Amygdala (tissue), 56 donors: ENCODE data around the gene LIMS1.
"Not testable (repeated sequence)": the region's sequence is repeated elsewhere in the genome, so short reads cannot be mapped to it uniquely, and the experiment has no call there.

Source experiments
- DNase-seq, 56 donors: peaks; one replicate each; lab custom pipeline; 2025; lab: John Stamatoyannopoulos, UW

Gene LIMS1

GRCh38 chr2:108533832-108534583 lies at the start of gene LIMS1:
Gene LIMS1, plus strand, starts transcription at chr2:108534470. Its CDS starts 93 bp downstream, at chr2:108534563.
- DNase-seq: peak in 55 of 56 donors; percentile 38 to 93 (median 82)

GRCh38 chr2:108485253-108485652 lies 49.0 kb upstream of the LIMS1 start:
- no peak for DNase-seq

- DNase-seq: no peak
Observed at GRCh38 chr2:108490506-108491122, 43.7 kb upstream of the LIMS1 start.

GRCh38 chr2:108491848-108492247 lies 42.4 kb upstream of the LIMS1 start:
- no peak for DNase-seq

- no peak for DNase-seq
Observed at GRCh38 chr2:108492364-108492763, 41.9 kb upstream of the LIMS1 start.

- not testable (repeated sequence) for DNase-seq
Observed at GRCh38 chr2:108496167-108496566, 38.1 kb upstream of the LIMS1 start.

- not testable (repeated sequence) for DNase-seq
Observed at GRCh38 chr2:108507620-108508019, 26.6 kb upstream of the LIMS1 start.

GRCh38 chr2:108512431-108512830 lies 21.8 kb upstream of the LIMS1 start:
- DNase-seq: not testable (repeated sequence)

GRCh38 chr2:108514478-108514877 lies 19.8 kb upstream of the LIMS1 start:
- not testable (repeated sequence) for DNase-seq

GRCh38 chr2:108524688-108525087 lies 9.6 kb upstream of the LIMS1 start:
- DNase-seq: not testable (repeated sequence)

GRCh38 chr2:108525258-108525657 lies 9.0 kb upstream of the LIMS1 start:
- not testable (repeated sequence) for DNase-seq

GRCh38 chr2:108531674-108532055 lies 2.6 kb upstream of the LIMS1 start:
- no peak for DNase-seq

GRCh38 chr2:108534584-108535356 lies 500 bp downstream of the LIMS1 start:
- peak in 23 of 56 donors; percentile 6 to 62 (median 37) for DNase-seq

- peak in 1 of 56 donors; percentile 31 for DNase-seq
Observed at GRCh38 chr2:108535357-108535631, 1.0 kb downstream of the LIMS1 start.

GRCh38 chr2:108536133-108536780 lies 2.0 kb downstream of the LIMS1 start:
- DNase-seq: no peak

GRCh38 chr2:108536911-108537310 lies 2.6 kb downstream of the LIMS1 start:
- DNase-seq: no peak

- DNase-seq: no peak
Observed at GRCh38 chr2:108538000-108538625, 3.8 kb downstream of the LIMS1 start.

GRCh38 chr2:108541451-108541850 lies 7.2 kb downstream of the LIMS1 start:
- no peak for DNase-seq

GRCh38 chr2:108542071-108542470 lies 7.8 kb downstream of the LIMS1 start:
- no peak for DNase-seq

- DNase-seq: no peak
Observed at GRCh38 chr2:108547606-108548005, 13.3 kb downstream of the LIMS1 start.
